Fibroblast of mammary gland (primary cell): Measurements from ENCODE around the gene NFAT5.

Experiments
- DNase-seq: peaks from one replicate; pipeline ENCODE4 v3.0.0-alpha.2; 2010; ENCODE audit warnings: low read depth
- H3K4me3 ChIP-seq: 2 replicates; pipeline ENCODE4 v1.5.1; 2011; ENCODE audit warnings: low read depth, mild to moderate bottlenecking, low read length, moderate library complexity; ENCODE audit not compliant: control insufficient read depth
- TF ChIP-seq, protein P1 (sequence below): conservative IDR thresholded peaks from 2 replicates; pipeline ENCODE4 v1.5.1; 2011; ENCODE audit warnings: low read depth, low read length, inconsistent platforms; ENCODE audit not compliant: control insufficient read depth, insufficient read depth

The NFAT5 gene

GRCh38 chr16:69595127-69596036 is 29.6 kb downstream of the NFAT5 start:
- TF ChIP-seq, protein P1, sequence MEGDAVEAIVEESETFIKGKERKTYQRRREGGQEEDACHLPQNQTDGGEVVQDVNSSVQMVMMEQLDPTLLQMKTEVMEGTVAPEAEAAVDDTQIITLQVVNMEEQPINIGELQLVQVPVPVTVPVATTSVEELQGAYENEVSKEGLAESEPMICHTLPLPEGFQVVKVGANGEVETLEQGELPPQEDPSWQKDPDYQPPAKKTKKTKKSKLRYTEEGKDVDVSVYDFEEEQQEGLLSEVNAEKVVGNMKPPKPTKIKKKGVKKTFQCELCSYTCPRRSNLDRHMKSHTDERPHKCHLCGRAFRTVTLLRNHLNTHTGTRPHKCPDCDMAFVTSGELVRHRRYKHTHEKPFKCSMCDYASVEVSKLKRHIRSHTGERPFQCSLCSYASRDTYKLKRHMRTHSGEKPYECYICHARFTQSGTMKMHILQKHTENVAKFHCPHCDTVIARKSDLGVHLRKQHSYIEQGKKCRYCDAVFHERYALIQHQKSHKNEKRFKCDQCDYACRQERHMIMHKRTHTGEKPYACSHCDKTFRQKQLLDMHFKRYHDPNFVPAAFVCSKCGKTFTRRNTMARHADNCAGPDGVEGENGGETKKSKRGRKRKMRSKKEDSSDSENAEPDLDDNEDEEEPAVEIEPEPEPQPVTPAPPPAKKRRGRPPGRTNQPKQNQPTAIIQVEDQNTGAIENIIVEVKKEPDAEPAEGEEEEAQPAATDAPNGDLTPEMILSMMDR = no peak
- DNase-seq = peak; percentile 72
- no peak overlapping the region for H3K4me3 ChIP-seq

DNA sequence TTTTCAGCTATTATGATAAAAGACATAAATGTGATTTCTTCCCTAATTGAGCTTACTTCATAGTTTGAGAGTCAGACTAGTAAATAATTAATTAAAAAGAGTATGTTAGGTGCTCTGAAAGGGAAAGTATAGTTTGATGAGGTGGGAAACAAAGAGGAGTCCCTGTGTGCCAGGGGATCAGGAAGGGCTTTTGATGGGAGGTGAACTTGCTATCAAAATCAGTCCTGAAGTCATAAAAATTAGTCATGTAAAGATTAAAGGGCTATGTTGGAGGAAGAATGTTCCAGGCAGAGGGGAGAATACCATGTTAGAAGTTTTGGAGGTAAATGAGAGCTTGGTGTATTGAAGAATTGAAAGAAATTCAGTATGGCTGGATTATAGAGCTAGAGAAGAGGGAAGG is 31.0 kb downstream of the NFAT5 start:
- H3K4me3 ChIP-seq = no peak overlapping the region
- DNase-seq = no peak
- TF ChIP-seq, protein P1 = no peak

DNA sequence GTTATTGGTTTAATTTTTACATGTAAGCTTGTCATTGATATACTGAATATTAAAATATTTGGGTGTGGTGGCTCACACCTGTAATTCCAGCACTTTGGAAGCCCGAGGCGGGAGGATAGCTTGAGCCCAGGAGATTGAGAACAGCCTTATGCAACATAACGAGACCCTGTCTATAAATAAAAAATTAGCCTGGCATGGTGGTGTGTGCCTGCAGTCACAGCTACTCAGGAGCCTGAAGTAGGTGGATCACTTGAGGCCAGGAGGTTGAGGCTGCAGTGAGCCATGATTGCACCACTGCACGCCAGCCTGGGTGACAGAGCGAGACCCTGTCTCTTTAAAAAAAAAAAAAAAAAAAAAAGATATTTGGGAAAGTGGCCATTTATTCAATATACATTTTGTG is 32.3 kb downstream of the NFAT5 start:
- no peak for DNase-seq
- TF ChIP-seq, protein P1 = no peak
- no peak overlapping the region for H3K4me3 ChIP-seq

- TF ChIP-seq, protein P1 = no peak
- DNase-seq = no peak
- no peak overlapping the region for H3K4me3 ChIP-seq
Measured at GRCh38 chr16:69599731-69600130, 34.0 kb downstream of the NFAT5 start.

GRCh38 chr16:69600202-69600601 is 34.4 kb downstream of the NFAT5 start:
- TF ChIP-seq, protein P1 = no peak
- DNase-seq = no peak
- H3K4me3 ChIP-seq = no peak overlapping the region

- DNase-seq = no peak
- TF ChIP-seq, protein P1 = no peak
- H3K4me3 ChIP-seq = no peak overlapping the region
Measured at GRCh38 chr16:69601250-69601649, 35.5 kb downstream of the NFAT5 start.

- no peak for DNase-seq
- TF ChIP-seq, protein P1 = no peak
- H3K4me3 ChIP-seq = no peak overlapping the region
Measured at GRCh38 chr16:69606985-69607384, 41.2 kb downstream of the NFAT5 start.
